HCT116 (cell line): ENCODE results near the gene ST14. TPM values are rescaled to one million over a fixed set of nuclear protein-coding genes. Genes with fewer than 3 reads are reported as not detected.

ENCODE experiments used
- ATAC-seq: fragments of 200-7000 bp; cut with Tn5 transposase; 2 replicates; pipeline ENCODE4 v1.9.1; 2020; ENCODE audit warnings: mild to moderate bottlenecking, moderate library complexity
- BruUV-seq: library from RNA; stranded (reverse); fragments of 400-500 nt; replicated peaks from 2 replicates; lab custom pipeline; 2021; lab: Mats Ljungman, UMichigan
- CTCF ChIA-PET: fragments of 300-600 bp; sonication (Branson Sonifier 250); formaldehyde crosslinking; loops from one replicate; lab custom pipeline; 2021; ENCODE audit warnings: antibody characterized with exemption; lab: Charles Lee
- POLR2A ChIA-PET: fragments of 300-600, 350-600 bp; sonication (Branson Sonifier 250); formaldehyde crosslinking; loops from one replicate; lab custom pipeline; 2021; ENCODE audit warnings: antibody characterized with exemption; lab: Charles Lee
- RAD21 ChIA-PET, 2 experiments: fragments of 300-600 bp; sonication (Branson Sonifier 250); formaldehyde crosslinking; loops; one replicate each; lab custom pipeline; 2023; ENCODE audit warnings: low total read pairs in 2 of 2; ENCODE audit not compliant: uncharacterized antibody in 2 of 2, unreplicated experiment in 2 of 2, low non-redundant PET in 1 of 2; lab: Charles Lee
- DNase-seq: peaks from one replicate; pipeline ENCODE4 v3.0.0-alpha.2; 2010; ENCODE audit warnings: low read depth, low spot score
- H2AFZ ChIP-seq: fragments of 200-600 bp; shearing (Covaris generic), sonication (generic); 2 replicates; pipeline ENCODE4 v1.6.1; 2017; ENCODE audit warnings: low read depth, mixed run types, mixed read lengths, antibody characterized with exemption, low read length; ENCODE audit not compliant: poor library complexity, severe bottlenecking
- H3K27ac ChIP-seq: 2 replicates; pipeline ENCODE4 v1.5.1; 2012; ENCODE audit warnings: low read depth, low read length
- H3K27me3 ChIP-seq: fragments of 200-600 bp; sonication (generic); 2 replicates; pipeline ENCODE4 v1.6.1; 2016; ENCODE audit warnings: mixed run types, low read length, mixed read lengths; ENCODE audit not compliant: insufficient read depth
- H3K36me3 ChIP-seq, 2 experiments: fragments of 200-500 bp in 1 of 2; fragments of 200-600 bp in 1 of 2; sonication (Bioruptor generic) in 1 of 2; sonication (generic) in 1 of 2; 2 replicates each; pipeline versions ENCODE4 v1.5.1 to v1.6.1; 2014 to 2016; ENCODE audit warnings: low read length in 2 of 2, inconsistent platforms in 1 of 2, mixed read lengths in 1 of 2, mixed run types in 1 of 2; ENCODE audit not compliant: insufficient read depth in 2 of 2, control insufficient read depth in 1 of 2
- H3K4me1 ChIP-seq, 2 experiments: fragments of 200-600 bp in 1 of 2; sonication (generic) in 1 of 2; 2 replicates each; pipeline versions ENCODE4 v1.5.1 to v1.6.1; 2012 to 2017; ENCODE audit warnings: low read length in 2 of 2, inconsistent platforms in 1 of 2, mild to moderate bottlenecking in 1 of 2, mixed read lengths in 1 of 2, mixed run types in 1 of 2, moderate library complexity in 1 of 2; ENCODE audit not compliant: insufficient read depth in 2 of 2, control insufficient read depth in 1 of 2
- H3K4me2 ChIP-seq: fragments of 200-600 bp; sonication (generic); 2 replicates; pipeline ENCODE4 v1.6.1; 2017; ENCODE audit warnings: mixed run types, low read length, mixed read lengths
- H3K4me3 ChIP-seq, 2 experiments: fragments of 200-600 bp in 1 of 2; sonication (generic) in 1 of 2; replicated peaks in 1 of 2; 2 replicates each; pipeline ENCODE4 v1.5.1; 2011 to 2016; ENCODE audit warnings: low read length in 2 of 2, control low read depth in 1 of 2, low read depth in 1 of 2, mild to moderate bottlenecking in 1 of 2, mixed read lengths in 1 of 2, mixed run types in 1 of 2
- H3K79me2 ChIP-seq: fragments of 200-600 bp; sonication (generic); 2 replicates; pipeline ENCODE4 v1.6.1; 2017; ENCODE audit warnings: mild to moderate bottlenecking, mixed run types, low read length, moderate library complexity, mixed read lengths; ENCODE audit not compliant: insufficient read depth
- H3K9ac ChIP-seq: fragments of 200-600 bp; sonication (generic); 2 replicates; pipeline ENCODE4 v1.6.1; 2016; ENCODE audit warnings: low read length, mixed read lengths
- H3K9me2 ChIP-seq: fragments of 200-600 bp; sonication (generic), shearing (Covaris generic); 2 replicates; pipeline ENCODE4 v1.6.1; 2017; ENCODE audit warnings: mixed run types, mild to moderate bottlenecking, moderate library complexity; ENCODE audit not compliant: insufficient read depth
- H3K9me3 ChIP-seq, 2 experiments: fragments of 200-500 bp in 1 of 2; fragments of 200-600 bp in 1 of 2; sonication (Bioruptor generic) in 1 of 2; sonication (generic) in 1 of 2; 2 replicates each; pipeline ENCODE4 v1.6.1; 2014 to 2017; ENCODE audit warnings: low read length in 2 of 2, mixed read lengths in 2 of 2, inconsistent platforms in 1 of 2, low read depth in 1 of 2, mild to moderate bottlenecking in 1 of 2, mixed run types in 1 of 2, moderate library complexity in 1 of 2; ENCODE audit not compliant: control insufficient read depth in 1 of 2, insufficient read depth in 1 of 2
- H4K20me1 ChIP-seq: fragments of 200-600 bp; sonication (generic), shearing (Covaris generic); 2 replicates; pipeline ENCODE4 v1.6.1; 2017; ENCODE audit warnings: mixed run types, mild to moderate bottlenecking, moderate library complexity; ENCODE audit not compliant: insufficient read depth
- EZH2phosphoT487 ChIP-seq: fragments of 200-600 bp; IDR thresholded peaks from 2 replicates; pipeline ENCODE4 v1.6.1; 2018; ENCODE audit warnings: antibody characterized with exemption, borderline replicate concordance
- FOSL1 ChIP-seq: IDR thresholded peaks from 2 replicates; pipeline ENCODE4 v1.6.1; 2012; ENCODE audit warnings: low read depth
- POLR2A ChIP-seq: IDR thresholded peaks from 2 replicates; pipeline ENCODE4 v1.7.0; 2011; ENCODE audit warnings: borderline replicate concordance; ENCODE audit not compliant: insufficient read depth, insufficient read length; ENCODE audit errors: extremely low read depth
- POLR2AphosphoS5 ChIP-seq: IDR thresholded peaks from 2 replicates; pipeline ENCODE4 v1.6.1; 2011; ENCODE audit warnings: mild to moderate bottlenecking, low read depth, low read length, moderate library complexity
- SIN3A ChIP-seq: IDR thresholded peaks from 2 replicates; pipeline ENCODE4 v1.6.1; 2012; ENCODE audit warnings: low read depth
- TCF7L2 ChIP-seq: IDR thresholded peaks from 2 replicates; pipeline ENCODE4 v1.7.0; 2011; ENCODE audit warnings: borderline replicate concordance, inconsistent platforms; ENCODE audit not compliant: insufficient read depth, insufficient read length; ENCODE audit errors: extremely low read depth
- YY1 ChIP-seq: IDR thresholded peaks from 2 replicates; pipeline ENCODE4 v1.6.1; 2011; ENCODE audit warnings: low read length, low read depth, moderate library complexity, mild to moderate bottlenecking; ENCODE audit not compliant: insufficient replicate concordance; ENCODE audit errors: extremely low read depth
- ZFX ChIP-seq: fragments of 450-650 bp; IDR thresholded peaks from 2 replicates; pipeline ENCODE4 v1.6.1; 2017
- intact Hi-C: fragments of 100-400 bp; cut with micrococcal nuclease; formaldehyde crosslinking; loops from 2 replicates; pipeline ENCODE4 v1.10.0; 2022
- total RNA-seq: library from RNA; stranded (reverse); gene quantifications from one replicate; pipeline ENCODE4 v1.2.1, GENCODE V29; 2021; ENCODE audit not compliant: unreplicated experiment
- TF ChIP-seq, protein P1 (sequence below), 3 experiments: fragments of 200-600 bp in 1 of 3; sonication (generic) in 1 of 3; IDR thresholded peaks in 2 of 3; conservative IDR thresholded peaks in 1 of 3; 2 replicates each; pipeline ENCODE4 v1.5.1; 2012 to 2017; ENCODE audit warnings: low read depth in 2 of 3, low read length in 2 of 3, antibody characterized with exemption in 1 of 3, borderline replicate concordance in 1 of 3, control low read depth in 1 of 3, mild to moderate bottlenecking in 1 of 3, mixed read lengths in 1 of 3, mixed run types in 1 of 3, moderate library complexity in 1 of 3; ENCODE audit not compliant: insufficient read depth in 1 of 3
- TF ChIP-seq, protein P2 (sequence below): IDR thresholded peaks from 2 replicates; pipeline ENCODE4 v1.6.1; 2012
- TF ChIP-seq, protein P3 (sequence below): IDR thresholded peaks from 2 replicates; pipeline ENCODE4 v1.6.1; 2012

The ST14 gene
- total RNA-seq, 1 experiment from 2014 or later = 107 TPM

DNA sequence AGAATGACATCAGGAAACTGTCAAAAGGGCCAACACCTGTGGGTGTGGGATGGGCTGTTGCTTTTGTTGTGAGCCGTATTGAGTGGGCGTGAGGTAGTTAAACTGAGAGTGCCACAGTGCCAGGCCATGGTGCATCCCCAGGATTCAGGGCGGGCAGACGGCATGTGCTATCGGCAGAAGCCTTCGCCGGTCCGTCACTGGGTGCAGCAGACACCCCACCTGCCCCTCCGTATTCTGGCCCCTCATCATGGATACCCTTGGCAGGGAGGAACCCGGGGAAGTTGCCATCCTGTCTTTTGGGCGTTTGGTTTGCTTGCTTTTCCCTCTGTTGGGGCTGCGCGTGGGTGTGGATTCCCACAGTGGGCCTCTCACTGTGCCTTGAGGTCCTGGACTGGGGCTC is 27.5 kb downstream of the ST14 start:
- Histone ChIP-seq H3K9ac (no peak overlapping the region), H3K79me2 (peaks cover 56% of the 10 kb centered on the region), H3K27me3 (no peaks in the 10 kb centered on the region), H3K4me1 (peaks cover 0 to 2% of the 10 kb centered on the region in 2 experiments; a peak in 2 of 4 replicates), H4K20me1 (no peaks in the 10 kb centered on the region; the same call in 1 of the 2 replicates), H3K36me3 (no peaks in the 10 kb centered on the region), H3K4me3 (no peak overlapping the region), H3K9me3 (no peaks in the 10 kb centered on the region), H3K9me2 (no peaks in the 10 kb centered on the region), H2AFZ (no peak overlapping the region), H3K4me2 (no peak overlapping the region), H3K27ac (no peak overlapping the region)
- intact Hi-C loops = no loop called here
- ATAC-seq = no peak
- CTCF ChIA-PET = no interaction called here
- no peak for DNase-seq
- POLR2A ChIA-PET = no interaction called here
- TF ChIP-seq EZH2phosphoT487 (no peak), POLR2A (no peak), POLR2AphosphoS5 (no peak)
- no TSS peak for BruUV-seq
- RAD21 ChIA-PET = no interaction called here

DNA sequence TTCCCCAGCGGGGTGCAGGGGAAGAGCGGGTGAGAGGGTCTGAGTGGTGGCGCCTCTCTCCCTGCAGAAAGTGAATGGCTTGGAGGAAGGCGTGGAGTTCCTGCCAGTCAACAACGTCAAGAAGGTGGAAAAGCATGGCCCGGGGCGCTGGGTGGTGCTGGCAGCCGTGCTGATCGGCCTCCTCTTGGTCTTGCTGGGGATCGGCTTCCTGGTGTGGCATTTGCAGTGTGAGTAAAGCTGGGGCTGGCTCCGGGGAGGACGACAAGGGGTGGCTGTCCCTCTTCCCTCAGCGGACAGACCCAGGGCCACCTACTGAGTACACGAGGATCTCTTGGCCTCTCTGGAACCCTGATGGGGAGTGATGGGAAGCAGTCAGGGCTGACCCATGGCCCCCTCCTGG is 28.5 kb downstream of the ST14 start:
- H4K20me1 ChIP-seq = no peaks in the 10 kb centered on the region
- H3K4me2 ChIP-seq = no peak overlapping the region
- peaks cover 49% of the 10 kb centered on the region for H3K79me2 ChIP-seq
- no peaks in the 10 kb centered on the region for H3K36me3 ChIP-seq
- no peaks in the 10 kb centered on the region for H3K4me1 ChIP-seq
- no peaks in the 10 kb centered on the region for H3K9me2 ChIP-seq
- no peak overlapping the region for H3K9ac ChIP-seq
- H3K27me3 ChIP-seq = no peaks in the 10 kb centered on the region
- ChIA-PET RAD21 (no interaction called here), POLR2A (no interaction called here)
- no peak overlapping the region for H3K27ac ChIP-seq
- ATAC-seq (no peak), DNase-seq (no peak)
- BruUV-seq = no TSS peak
- H3K4me3 ChIP-seq = no peak overlapping the region
- H3K9me3 ChIP-seq = no peaks in the 10 kb centered on the region
- TF ChIP-seq ZFX (no peak), SIN3A (no peak), FOSL1 (no peak), YY1 (no peak), TCF7L2 (no peak)
- TF ChIP-seq, protein P1, sequence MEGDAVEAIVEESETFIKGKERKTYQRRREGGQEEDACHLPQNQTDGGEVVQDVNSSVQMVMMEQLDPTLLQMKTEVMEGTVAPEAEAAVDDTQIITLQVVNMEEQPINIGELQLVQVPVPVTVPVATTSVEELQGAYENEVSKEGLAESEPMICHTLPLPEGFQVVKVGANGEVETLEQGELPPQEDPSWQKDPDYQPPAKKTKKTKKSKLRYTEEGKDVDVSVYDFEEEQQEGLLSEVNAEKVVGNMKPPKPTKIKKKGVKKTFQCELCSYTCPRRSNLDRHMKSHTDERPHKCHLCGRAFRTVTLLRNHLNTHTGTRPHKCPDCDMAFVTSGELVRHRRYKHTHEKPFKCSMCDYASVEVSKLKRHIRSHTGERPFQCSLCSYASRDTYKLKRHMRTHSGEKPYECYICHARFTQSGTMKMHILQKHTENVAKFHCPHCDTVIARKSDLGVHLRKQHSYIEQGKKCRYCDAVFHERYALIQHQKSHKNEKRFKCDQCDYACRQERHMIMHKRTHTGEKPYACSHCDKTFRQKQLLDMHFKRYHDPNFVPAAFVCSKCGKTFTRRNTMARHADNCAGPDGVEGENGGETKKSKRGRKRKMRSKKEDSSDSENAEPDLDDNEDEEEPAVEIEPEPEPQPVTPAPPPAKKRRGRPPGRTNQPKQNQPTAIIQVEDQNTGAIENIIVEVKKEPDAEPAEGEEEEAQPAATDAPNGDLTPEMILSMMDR (IDR thresholded peaks at IDR 0.05 in 2 of 3, conservative IDR thresholded peaks at IDR 0.05 in 1 of 3; ENCODE audit: borderline replicate concordance in 1 of 3, insufficient read depth in 1 of 3, low read depth in 2 of 3, low read length in 2 of 3) = no peak
- TF ChIP-seq, protein P2, sequence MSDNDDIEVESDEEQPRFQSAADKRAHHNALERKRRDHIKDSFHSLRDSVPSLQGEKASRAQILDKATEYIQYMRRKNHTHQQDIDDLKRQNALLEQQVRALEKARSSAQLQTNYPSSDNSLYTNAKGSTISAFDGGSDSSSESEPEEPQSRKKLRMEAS = no peak
- TF ChIP-seq, protein P3, sequence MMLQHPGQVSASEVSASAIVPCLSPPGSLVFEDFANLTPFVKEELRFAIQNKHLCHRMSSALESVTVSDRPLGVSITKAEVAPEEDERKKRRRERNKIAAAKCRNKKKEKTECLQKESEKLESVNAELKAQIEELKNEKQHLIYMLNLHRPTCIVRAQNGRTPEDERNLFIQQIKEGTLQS = no peak
- TF ChIP-seq, all 23 proteins: peak for 0
- intact Hi-C loops = no loop called here
- CTCF ChIA-PET = no interaction called here
- H2AFZ ChIP-seq = no peak overlapping the region
